ENCODE results near the gene LCN9. TPM values are rescaled to one million over a fixed set of nuclear protein-coding genes. Genes with fewer than 3 reads are reported as not detected.

Gene LCN9
- total and polyA plus RNA-seq, 9 of the 15 experiments (the other 6 are each of a cell fraction or from before 2014, with no cell fraction given): not detected

GRCh38 chr9:135701959-135702721 is 39.0 kb downstream of the LCN9 start, which contains the start of gene KCNT1 (continued):
- TF ChIP-seq LCOR (CRISPR knock-in tag; IDR thresholded peaks at IDR 0.05) (no peak), RBM25 (IDR thresholded peaks at IDR 0.05; ENCODE audit: low read depth, low read length, severe bottlenecking) (no peak), ZFPM2 (CRISPR knock-in tag; IDR thresholded peaks at IDR 0.05) (no peak), GABPB1 (CRISPR knock-in tag; IDR thresholded peaks at IDR 0.05) (peak; percentile 17; the same call in 1 of the 2 replicates), JUNB (CRISPR knock-in tag; conservative IDR thresholded peaks at IDR 0.05) (no peak), MITF (IDR thresholded peaks at IDR 0.05) (no peak), ELF4 (CRISPR knock-in tag; IDR thresholded peaks at IDR 0.05) (no peak), FOXP4 (CRISPR knock-in tag; IDR thresholded peaks at IDR 0.05; ENCODE audit: borderline replicate concordance) (no peak), SMC3 (conservative IDR thresholded peaks at IDR 0.05; ENCODE audit: insufficient read depth, low read depth, low read length) (peak; percentile 68), IRF1 (CRISPR knock-in tag; IDR thresholded peaks at IDR 0.05; ENCODE audit: borderline replicate concordance) (no peak), FOXK2 (conservative IDR thresholded peaks at IDR 0.05 in 1 of 2, IDR thresholded peaks at IDR 0.05 in 1 of 2; ENCODE audit: low read depth in 2 of 2) (no peak), HNRNPK (IDR thresholded peaks at IDR 0.05; ENCODE audit: low read depth, low read length, poor library complexity, severe bottlenecking) (no peak), ETV5 (CRISPR knock-in tag; IDR thresholded peaks at IDR 0.05; ENCODE audit: low read depth) (no peak), POLR2G (IDR thresholded peaks at IDR 0.05; ENCODE audit: low read depth, low read length) (no peak), ARID2 (IDR thresholded peaks at IDR 0.05) (no peak), MCM3 (IDR thresholded peaks at IDR 0.05) (no peak), ZNF740 (CRISPR knock-in tag; IDR thresholded peaks at IDR 0.05) (no peak), ZNF740 (tag; IDR thresholded peaks at IDR 0.05) (no peak), ZNF77 (CRISPR knock-in tag; IDR thresholded peaks at IDR 0.05) (no peak), HDAC3 (IDR thresholded peaks at IDR 0.05; ENCODE audit: borderline replicate concordance, partially characterized antibody) (no peak), EP300 (IDR thresholded peaks at IDR 0.05; ENCODE audit: low read length) (no peak), PREB (CRISPR knock-in tag; IDR thresholded peaks at IDR 0.05) (no peak), CAMTA2 (CRISPR knock-in tag; conservative IDR thresholded peaks at IDR 0.05) (no peak)

All from K562 (cell line).